PC-3 (cell line): ENCODE results near the gene KCNQ1. TPM values are rescaled to one million over a fixed set of nuclear protein-coding genes. Genes with fewer than 3 reads are reported as not detected.

Source experiments
- ATAC-seq: fragments of 200-7000 bp; cut with Tn5 transposase; 2 replicates; pipeline ENCODE4 v1.9.1; 2020; ENCODE audit warnings: mild to moderate bottlenecking, moderate library complexity
- BruUV-seq: library from RNA; stranded (reverse); fragments of 400-500 nt; replicated peaks from 2 replicates; lab custom pipeline; 2021; lab: Mats Ljungman, UMichigan
- CTCF ChIA-PET: fragments of 300-600 bp; sonication (Branson Sonifier 250); formaldehyde crosslinking; loops from one replicate; lab custom pipeline; 2022; ENCODE audit warnings: antibody characterized with exemption; lab: Charles Lee
- POLR2A ChIA-PET: fragments of 300-600 bp; sonication (Branson Sonifier 250); formaldehyde crosslinking; loops from one replicate; lab custom pipeline; 2022; ENCODE audit warnings: antibody characterized with exemption; ENCODE audit not compliant: unreplicated experiment; lab: Charles Lee
- DNase-seq: peaks from one replicate; pipeline ENCODE4 v3.0.0-alpha.2; 2015
- H2AFZ ChIP-seq: fragments of 300-600 bp; sonication (generic); 2 replicates; pipeline ENCODE4 v1.6.0; 2016; ENCODE audit warnings: antibody characterized with exemption, low read length
- H3F3A ChIP-seq: fragments of 300-600 bp; sonication (generic); one replicate; pipeline ENCODE4 v1.6.0; 2017; ENCODE audit warnings: antibody characterized with exemption, low read length, control low read depth, mild to moderate bottlenecking; ENCODE audit not compliant: unreplicated experiment
- H3K27ac ChIP-seq: fragments of 300-600 bp; sonication (generic); 2 replicates; pipeline ENCODE4 v1.5.1; 2016; ENCODE audit warnings: mild to moderate bottlenecking, low read length
- H3K27me3 ChIP-seq: fragments of 300-600 bp; sonication (generic); 2 replicates; pipeline ENCODE4 v1.6.1; 2016; ENCODE audit warnings: low read length, mixed read lengths
- H3K36me3 ChIP-seq: fragments of 300-600 bp; sonication (generic); 2 replicates; pipeline ENCODE4 v1.6.1; 2016; ENCODE audit warnings: low read depth, mixed run types, low read length, mixed read lengths
- H3K4me1 ChIP-seq: fragments of 300-600 bp; sonication (generic); 2 replicates; pipeline ENCODE4 v1.5.1; 2016; ENCODE audit warnings: low read length; ENCODE audit not compliant: insufficient read depth
- H3K4me2 ChIP-seq: fragments of 300-600 bp; sonication (generic); 2 replicates; pipeline ENCODE4 v1.6.0; 2016; ENCODE audit warnings: low read length
- H3K4me3 ChIP-seq: fragments of 300-600 bp; sonication (generic); 2 replicates; pipeline ENCODE4 v1.5.1; 2016; ENCODE audit warnings: mild to moderate bottlenecking, low read length, mixed read lengths
- H3K79me2 ChIP-seq: fragments of 300-600 bp; sonication (generic); 2 replicates; pipeline ENCODE4 v1.6.1; 2017; ENCODE audit warnings: low read length, mixed read lengths
- H3K9ac ChIP-seq: fragments of 300-600 bp; sonication (generic); 2 replicates; pipeline ENCODE4 v1.6.0; 2016; ENCODE audit warnings: mild to moderate bottlenecking, low read length
- H3K9me2 ChIP-seq: fragments of 300-600 bp; sonication (generic); replicated peaks from 2 replicates; pipeline ENCODE4 v1.6.1; 2016; ENCODE audit warnings: mixed run types, low read length, mixed read lengths
- H3K9me3 ChIP-seq: fragments of 300-600 bp; sonication (generic); 2 replicates; pipeline ENCODE4 v1.6.1; 2016; ENCODE audit warnings: low read length, mixed read lengths
- H4K20me1 ChIP-seq: fragments of 300-600 bp; sonication (generic); 2 replicates; pipeline ENCODE4 v1.6.1; 2016; ENCODE audit warnings: low read length, mixed read lengths
- EZH2 ChIP-seq: fragments of 300-600 bp; sonication (generic); IDR thresholded peaks from one replicate; pipeline ENCODE4 v1.6.1; 2017; ENCODE audit warnings: antibody characterized with exemption, mild to moderate bottlenecking, low read length; ENCODE audit not compliant: unreplicated experiment
- EZH2phosphoT487 ChIP-seq: fragments of 300-600 bp; sonication (generic); IDR thresholded peaks from 2 replicates; pipeline ENCODE4 v1.6.1; 2018; ENCODE audit warnings: mild to moderate bottlenecking, antibody characterized with exemption, low read length, borderline replicate concordance
- intact Hi-C: fragments of 100-400 bp; cut with micrococcal nuclease; formaldehyde crosslinking; loops from 2 replicates; pipeline ENCODE4 v1.9.0; 2023
- total RNA-seq: library from RNA; depleted of rRNA; stranded (reverse); fragments of >200 nt; gene quantifications from 2 replicates; pipeline ENCODE4 v1.2.3, GENCODE V29; 2014
- TF ChIP-seq, protein P1 (sequence below): fragments of 300-600 bp; sonication (generic); conservative IDR thresholded peaks from 2 replicates; pipeline ENCODE4 v1.5.1; 2017; ENCODE audit warnings: antibody characterized with exemption, low read depth, mild to moderate bottlenecking, low read length

The KCNQ1 gene
- total RNA-seq, 1 experiment from 2014 or later, result 0.40 TPM

DNA sequence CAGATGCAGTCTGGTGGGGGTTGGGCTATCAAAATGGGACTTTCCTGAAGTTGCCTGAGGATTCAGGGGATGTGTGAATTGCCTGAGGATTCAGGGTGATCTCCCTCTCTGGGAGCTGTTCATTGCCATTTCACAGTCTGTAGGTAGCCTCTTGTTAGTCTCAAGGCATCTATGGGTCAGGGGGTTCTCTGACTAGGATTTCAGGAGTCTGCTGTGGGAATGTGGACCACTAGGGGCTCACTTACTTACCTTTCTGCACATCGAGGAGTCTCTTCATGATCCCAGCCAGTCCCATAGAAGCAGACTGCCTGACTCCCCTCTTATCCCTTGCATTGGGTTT is 200.9 kb downstream of the KCNQ1 start:
- Histone ChIP-seq H2AFZ (no peak overlapping the region), H3K27ac (no peak overlapping the region), H3K9me3 (peaks cover 36% of the 10 kb centered on the region), H3K9ac (no peak overlapping the region), H4K20me1 (no peaks in the 10 kb centered on the region), H3F3A (no peaks in the 10 kb centered on the region), H3K27me3 (no peaks in the 10 kb centered on the region), H3K36me3 (no peaks in the 10 kb centered on the region), H3K9me2 (no peaks in the 10 kb centered on the region), H3K4me3 (no peak overlapping the region), H3K4me1 (no peaks in the 10 kb centered on the region), H3K4me2 (no peak overlapping the region), H3K79me2 (no peaks in the 10 kb centered on the region)
- TF ChIP-seq, protein P1, sequence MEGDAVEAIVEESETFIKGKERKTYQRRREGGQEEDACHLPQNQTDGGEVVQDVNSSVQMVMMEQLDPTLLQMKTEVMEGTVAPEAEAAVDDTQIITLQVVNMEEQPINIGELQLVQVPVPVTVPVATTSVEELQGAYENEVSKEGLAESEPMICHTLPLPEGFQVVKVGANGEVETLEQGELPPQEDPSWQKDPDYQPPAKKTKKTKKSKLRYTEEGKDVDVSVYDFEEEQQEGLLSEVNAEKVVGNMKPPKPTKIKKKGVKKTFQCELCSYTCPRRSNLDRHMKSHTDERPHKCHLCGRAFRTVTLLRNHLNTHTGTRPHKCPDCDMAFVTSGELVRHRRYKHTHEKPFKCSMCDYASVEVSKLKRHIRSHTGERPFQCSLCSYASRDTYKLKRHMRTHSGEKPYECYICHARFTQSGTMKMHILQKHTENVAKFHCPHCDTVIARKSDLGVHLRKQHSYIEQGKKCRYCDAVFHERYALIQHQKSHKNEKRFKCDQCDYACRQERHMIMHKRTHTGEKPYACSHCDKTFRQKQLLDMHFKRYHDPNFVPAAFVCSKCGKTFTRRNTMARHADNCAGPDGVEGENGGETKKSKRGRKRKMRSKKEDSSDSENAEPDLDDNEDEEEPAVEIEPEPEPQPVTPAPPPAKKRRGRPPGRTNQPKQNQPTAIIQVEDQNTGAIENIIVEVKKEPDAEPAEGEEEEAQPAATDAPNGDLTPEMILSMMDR, result no peak
- TF ChIP-seq EZH2, result no peak
- no peak for TF ChIP-seq EZH2phosphoT487
- intact Hi-C loops, result no loop called here
- no TSS peak for BruUV-seq
- POLR2A ChIA-PET, result no interaction called here
- no peak for ATAC-seq
- no peak for DNase-seq
- CTCF ChIA-PET, result no interaction called here

DNA sequence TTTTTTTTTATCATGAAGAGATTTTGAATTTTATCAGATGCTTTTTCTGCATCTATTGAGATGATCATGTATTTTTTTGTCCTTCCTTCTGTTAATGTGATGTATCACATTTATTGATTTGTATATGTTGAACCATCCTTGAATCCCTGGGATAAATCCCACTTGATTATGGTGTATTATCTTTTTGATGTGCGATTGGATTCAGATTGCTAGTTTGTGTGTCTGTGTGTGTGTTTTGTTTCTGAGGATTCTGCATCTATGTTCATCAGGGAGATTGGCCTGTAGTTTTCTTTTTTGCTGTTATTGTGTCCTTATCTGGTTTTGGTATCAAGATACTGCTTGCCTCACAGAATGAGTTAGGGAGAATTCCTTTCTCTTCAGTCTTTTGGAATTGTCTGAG is 202.4 kb downstream of the KCNQ1 start:
- Histone ChIP-seq H3K4me1 (no peaks in the 10 kb centered on the region), H3K36me3 (no peaks in the 10 kb centered on the region), H3K9me2 (no peaks in the 10 kb centered on the region), H3K27ac (no peak overlapping the region), H3K4me3 (no peak overlapping the region), H2AFZ (no peak overlapping the region), H3K4me2 (no peak overlapping the region), H3K9ac (no peak overlapping the region), H4K20me1 (no peaks in the 10 kb centered on the region), H3F3A (no peaks in the 10 kb centered on the region), H3K27me3 (no peaks in the 10 kb centered on the region), H3K79me2 (no peaks in the 10 kb centered on the region), H3K9me3 (peaks cover 36% of the 10 kb centered on the region)
- CTCF ChIA-PET, result interaction anchor here (0.7 kb wide), 1 partner anchor 543 kb away, joined by 8 read pairs; no protein-coding TSS in a partner anchor
- intact Hi-C loops, result no loop called here
- POLR2A ChIA-PET, result no interaction called here
- BruUV-seq, result no TSS peak
- ATAC-seq (no peak), DNase-seq (no peak)
- no peak for TF ChIP-seq EZH2
- TF ChIP-seq, protein P1, result no peak
- TF ChIP-seq EZH2phosphoT487, result no peak

DNA sequence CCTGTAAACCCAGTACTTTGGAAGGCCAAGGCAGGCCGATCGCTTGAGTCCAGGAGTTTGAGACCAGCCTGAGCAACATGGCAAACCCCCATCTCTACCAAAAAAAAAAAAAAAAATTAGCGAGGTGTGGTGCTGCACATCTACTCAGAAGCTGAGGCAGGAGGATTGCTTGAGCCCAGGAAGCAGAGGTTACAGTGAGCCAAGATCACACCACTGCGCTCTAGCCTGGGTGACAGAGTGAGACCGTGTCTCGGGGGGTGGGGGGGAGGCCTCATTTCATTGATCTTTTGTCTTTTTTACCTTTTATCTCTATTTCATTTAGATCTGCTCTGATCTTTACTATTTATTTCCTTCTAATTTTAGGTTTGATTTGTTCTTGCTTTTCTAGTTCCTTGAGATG is 203.1 kb downstream of the KCNQ1 start:
- Histone ChIP-seq H3K4me1 (no peaks in the 10 kb centered on the region), H3K79me2 (no peaks in the 10 kb centered on the region), H3K27me3 (no peaks in the 10 kb centered on the region), H3K9ac (no peak overlapping the region), H3K9me2 (no peaks in the 10 kb centered on the region), H2AFZ (no peak overlapping the region), H3K9me3 (peaks cover 31% of the 10 kb centered on the region), H3K4me2 (no peak overlapping the region), H3F3A (no peaks in the 10 kb centered on the region), H3K4me3 (no peak overlapping the region), H3K27ac (no peak overlapping the region), H4K20me1 (no peaks in the 10 kb centered on the region), H3K36me3 (no peaks in the 10 kb centered on the region)
- intact Hi-C loops, result no loop called here
- no TSS peak for BruUV-seq
- no peak for TF ChIP-seq EZH2
- TF ChIP-seq EZH2phosphoT487, result no peak
- TF ChIP-seq, protein P1, result no peak
- CTCF ChIA-PET, result interaction anchor here (0.7 kb wide), 1 partner anchor 542 kb away, joined by 8 read pairs; no protein-coding TSS in a partner anchor
- ATAC-seq (no peak), DNase-seq (no peak)
- POLR2A ChIA-PET, result no interaction called here
